Activated CD4-positive, CD25-positive, alpha-beta regulatory T cell (primary cell): ENCODE data around the gene CRAMP1.

Source experiments
- DNase-seq, 4 experiments: peaks; one replicate each; lab custom pipeline; 2025; lab: John Stamatoyannopoulos, UW

The CRAMP1 gene

GRCh38 chr16:1596516-1596915 lies 15.6 kb upstream of the CRAMP1 start:
- no peak for DNase-seq

GRCh38 chr16:1597154-1597553 lies 15.0 kb upstream of the CRAMP1 start:
- DNase-seq = no peak

GRCh38 chr16:1601031-1601430 lies 11.1 kb upstream of the CRAMP1 start:
- DNase-seq = no peak

- no peak for DNase-seq
These were observed 10.7 kb upstream of the CRAMP1 start for GRCh38 chr16:1601489-1601888.

GRCh38 chr16:1602285-1602684 lies 9.9 kb upstream of the CRAMP1 start:
- no peak for DNase-seq

GRCh38 chr16:1606774-1607173 lies 5.4 kb upstream of the CRAMP1 start:
- no peak for DNase-seq

GRCh38 chr16:1607971-1608370 lies 4.2 kb upstream of the CRAMP1 start:
- no peak for DNase-seq

- peak; percentile 77 to 85 (median 84) for DNase-seq
These were observed 1.9 kb upstream of the CRAMP1 start for GRCh38 chr16:1610071-1610898.

GRCh38 chr16:1610899-1611632 lies 1.1 kb upstream of the CRAMP1 start:
- no peak for DNase-seq

GRCh38 chr16:1613211-1613622 lies 1.1 kb downstream of the CRAMP1 start:
- no peak for DNase-seq

- DNase-seq = no peak
These were observed 1.7 kb downstream of the CRAMP1 start for GRCh38 chr16:1613728-1614455.

GRCh38 chr16:1614456-1615102 lies 2.4 kb downstream of the CRAMP1 start:
- no peak for DNase-seq

GRCh38 chr16:1615761-1616160 lies 3.6 kb downstream of the CRAMP1 start:
- DNase-seq = no peak

- DNase-seq = no peak
These were observed 7.8 kb downstream of the CRAMP1 start for GRCh38 chr16:1619976-1620375.

GRCh38 chr16:1620391-1620790 lies 8.2 kb downstream of the CRAMP1 start:
- no peak for DNase-seq

- DNase-seq = no peak
These were observed 9.7 kb downstream of the CRAMP1 start for GRCh38 chr16:1621851-1622250.

- no peak for DNase-seq
These were observed 14.2 kb downstream of the CRAMP1 start for GRCh38 chr16:1626327-1626726.

- DNase-seq = no peak
These were observed 14.6 kb downstream of the CRAMP1 start for GRCh38 chr16:1626776-1627175.

GRCh38 chr16:1630450-1631213 lies 18.5 kb downstream of the CRAMP1 start:
- DNase-seq = no peak

GRCh38 chr16:1631230-1631629 lies 19.1 kb downstream of the CRAMP1 start:
- DNase-seq = no peak

GRCh38 chr16:1631931-1632637 lies 19.9 kb downstream of the CRAMP1 start:
- no peak for DNase-seq
